Activated naive CD4-positive, alpha-beta T cell (primary cell): Measurements from ENCODE around the gene TMEM72.

ENCODE experiments used
- DNase-seq, 4 experiments: peaks; one replicate each; lab custom pipeline; 2025; lab: John Stamatoyannopoulos, UW

Gene TMEM72

GRCh38 chr10:44920252-44920651, 9.1 kb downstream of the TMEM72 start:
- no peak for DNase-seq

GRCh38 chr10:44921061-44921460, 9.9 kb downstream of the TMEM72 start:
- no peak for DNase-seq

GRCh38 chr10:44921506-44921905, 10.4 kb downstream of the TMEM72 start:
- DNase-seq, result no peak

GRCh38 chr10:44922021-44922420, 10.9 kb downstream of the TMEM72 start:
- DNase-seq, result no peak

- no peak for DNase-seq
Measured at GRCh38 chr10:44922796-44923545, 11.8 kb downstream of the TMEM72 start.

GRCh38 chr10:44923611-44924010, 12.5 kb downstream of the TMEM72 start:
- DNase-seq, result no peak

GRCh38 chr10:44924261-44925040, 13.3 kb downstream of the TMEM72 start:
- DNase-seq, result no peak

GRCh38 chr10:44925224-44925623, 14.1 kb downstream of the TMEM72 start:
- no peak for DNase-seq

GRCh38 chr10:44925811-44926750, 14.9 kb downstream of the TMEM72 start:
- no peak for DNase-seq

- no peak for DNase-seq
Measured at GRCh38 chr10:44926751-44927351, 15.7 kb downstream of the TMEM72 start.

GRCh38 chr10:44927352-44927751, 16.2 kb downstream of the TMEM72 start:
- no peak for DNase-seq

- DNase-seq, result no peak
Measured at GRCh38 chr10:44928462-44928861, 17.3 kb downstream of the TMEM72 start.

GRCh38 chr10:44929356-44930255, 18.5 kb downstream of the TMEM72 start:
- no peak for DNase-seq

- DNase-seq, result no peak
Measured at GRCh38 chr10:44930904-44931620, 19.9 kb downstream of the TMEM72 start.

- no peak for DNase-seq
Measured at GRCh38 chr10:44931621-44932516, 20.7 kb downstream of the TMEM72 start.

GRCh38 chr10:44932517-44933450, 21.6 kb downstream of the TMEM72 start:
- DNase-seq, result peak; percentile 48 to 79 (median 74)

GRCh38 chr10:44933451-44934321, 22.5 kb downstream of the TMEM72 start:
- no peak for DNase-seq
